HG03520 (cell line): ENCODE measurements around the gene PPFIA1.
A peak's percentile ranks its signal among the peaks of the same experiment; 100 is the strongest.

Experiments used
- ATAC-seq: cut with Tn5 transposase; IDR thresholded peaks from one replicate; pipeline ENCODE4 v1.9.1; 2021; ENCODE audit warnings: mild to moderate bottlenecking, moderate library complexity; ENCODE audit not compliant: unreplicated experiment

The PPFIA1 gene

GRCh38 chr11:70270104-70270876, at the start of gene PPFIA1:
Gene PPFIA1, plus strand, starts transcription at chr11:70270690. Its CDS starts 1,483 bp downstream, at chr11:70272173.
- peak; percentile 91 for ATAC-seq

DNA sequence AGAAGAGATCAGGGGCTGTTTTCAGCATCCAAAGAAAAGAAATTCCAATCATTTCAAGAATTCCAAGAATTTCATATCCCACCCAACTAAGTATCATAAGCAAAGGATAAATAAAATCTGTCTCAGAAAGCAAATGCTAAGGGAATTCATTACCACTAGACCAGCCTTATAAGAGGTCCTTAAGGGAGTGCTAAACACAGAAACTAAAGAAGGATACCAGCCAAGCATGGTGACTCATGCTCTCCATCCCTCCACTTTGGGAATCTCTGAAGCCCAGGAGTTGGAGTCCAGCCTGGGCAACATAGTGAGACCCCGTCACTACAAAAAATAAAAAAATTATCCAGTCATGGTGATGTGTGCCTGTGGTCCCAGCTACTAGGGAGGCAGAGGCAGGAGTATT, 49.6 kb upstream of the PPFIA1 start:
- ATAC-seq: no peak

GRCh38 chr11:70225681-70226177, 44.8 kb upstream of the PPFIA1 start:
- ATAC-seq: no peak

DNA sequence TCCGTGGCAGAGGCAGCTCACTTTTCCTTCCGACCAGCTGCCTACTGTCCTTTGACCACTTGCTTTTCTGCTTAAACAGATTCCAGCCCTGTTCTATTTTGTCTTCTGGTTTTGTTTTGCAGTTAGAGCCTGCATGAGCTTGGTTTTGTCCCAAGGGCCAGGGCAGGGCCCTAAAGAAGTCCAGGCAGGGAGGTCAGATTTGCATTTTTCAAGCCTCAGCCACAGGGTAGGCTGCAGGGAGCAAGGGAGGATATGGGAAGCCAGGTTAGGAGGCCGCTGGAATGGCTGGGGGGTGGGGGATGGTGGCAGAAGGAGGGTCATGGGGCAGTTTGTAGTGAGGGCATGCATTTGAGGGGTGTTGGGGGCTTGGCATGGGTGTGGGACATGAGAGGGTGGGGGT, 44.3 kb upstream of the PPFIA1 start:
- ATAC-seq: no peak

DNA sequence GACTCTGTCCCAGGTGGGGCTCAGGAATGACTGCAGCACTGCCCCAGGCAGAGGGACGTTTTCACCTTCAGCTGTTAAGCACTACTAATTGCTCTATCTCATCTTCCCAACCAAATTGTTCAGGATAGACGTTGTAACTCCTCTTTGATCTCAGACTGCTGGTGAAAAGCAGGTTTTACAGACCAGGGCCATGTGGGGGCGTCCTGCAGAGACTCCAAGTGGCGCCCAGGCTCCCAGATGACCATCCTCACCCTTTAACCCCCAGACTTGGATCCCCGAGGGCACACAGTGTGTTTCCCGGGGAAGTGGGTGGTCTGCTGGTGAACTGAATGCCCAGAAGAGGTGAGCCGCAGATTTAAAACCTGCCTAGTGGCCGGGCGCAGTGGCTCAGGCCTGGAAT, 43.5 kb upstream of the PPFIA1 start:
- no peak for ATAC-seq

DNA sequence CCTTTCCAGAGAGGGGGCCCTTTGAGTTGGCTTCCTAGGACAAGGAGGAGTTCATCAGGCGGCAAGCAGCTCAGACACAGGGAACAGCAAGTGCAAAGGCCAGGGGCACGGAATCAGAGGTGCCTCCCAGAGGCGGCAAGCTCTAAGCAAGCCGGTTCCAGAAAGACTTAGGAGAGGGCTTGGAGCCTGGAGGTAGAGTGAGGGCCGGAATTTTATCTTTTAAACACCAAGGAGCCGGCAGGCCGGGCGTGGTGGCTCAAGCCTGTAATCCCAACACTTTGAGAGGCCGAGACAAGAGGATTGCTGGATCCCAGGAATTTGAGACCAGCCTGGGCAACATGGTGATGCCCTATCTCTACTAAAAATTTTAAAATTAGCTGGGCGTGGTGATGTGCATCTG, 40.8 kb upstream of the PPFIA1 start:
- no peak for ATAC-seq

GRCh38 chr11:70230151-70230839, 40.2 kb upstream of the PPFIA1 start:
- ATAC-seq: no peak

DNA sequence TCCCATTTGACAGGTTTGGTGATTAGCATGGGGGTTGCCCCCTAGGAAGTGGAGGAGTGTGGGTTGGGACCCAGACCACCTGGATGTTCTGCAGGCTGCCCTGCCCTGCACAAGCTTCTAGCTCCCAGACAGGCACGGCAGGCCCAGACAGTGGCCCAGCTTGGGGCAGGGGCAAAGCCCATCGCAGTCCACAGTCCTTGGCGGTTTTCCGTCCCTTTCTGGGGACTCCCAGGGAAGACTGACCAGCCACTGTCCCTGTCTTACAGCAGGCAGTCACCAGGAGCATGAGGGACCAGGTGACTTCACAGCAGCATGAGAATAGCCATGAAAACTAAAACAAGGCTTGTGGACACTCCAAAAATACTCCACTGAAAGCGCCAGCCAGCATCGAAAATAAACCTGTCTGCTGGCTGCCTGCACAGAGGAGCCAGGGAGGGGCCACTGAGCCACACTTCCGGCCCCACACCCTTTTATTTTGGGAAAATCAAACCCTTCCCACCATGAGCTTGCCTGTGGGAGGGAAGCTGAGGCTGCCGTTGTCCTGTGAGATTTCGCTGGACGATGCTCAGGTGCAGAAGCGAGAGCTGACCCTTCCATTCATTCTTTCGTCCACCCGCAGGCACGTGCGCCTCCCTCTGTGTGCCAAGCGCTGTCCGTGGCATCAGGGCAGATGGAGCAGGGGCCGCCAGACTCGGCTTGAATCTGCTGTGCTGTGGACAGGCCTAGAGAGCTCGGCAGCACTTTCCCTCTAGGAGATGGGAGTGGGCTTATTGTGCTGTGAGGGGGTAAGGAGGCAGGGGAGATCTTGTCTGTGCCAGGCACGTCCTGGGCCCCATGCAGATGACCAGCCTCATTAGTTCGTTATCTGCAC, 39.4 kb upstream of the PPFIA1 start:
- ATAC-seq: no peak

- ATAC-seq: no peak
Observed at GRCh38 chr11:70233034-70233433, 37.5 kb upstream of the PPFIA1 start.

DNA sequence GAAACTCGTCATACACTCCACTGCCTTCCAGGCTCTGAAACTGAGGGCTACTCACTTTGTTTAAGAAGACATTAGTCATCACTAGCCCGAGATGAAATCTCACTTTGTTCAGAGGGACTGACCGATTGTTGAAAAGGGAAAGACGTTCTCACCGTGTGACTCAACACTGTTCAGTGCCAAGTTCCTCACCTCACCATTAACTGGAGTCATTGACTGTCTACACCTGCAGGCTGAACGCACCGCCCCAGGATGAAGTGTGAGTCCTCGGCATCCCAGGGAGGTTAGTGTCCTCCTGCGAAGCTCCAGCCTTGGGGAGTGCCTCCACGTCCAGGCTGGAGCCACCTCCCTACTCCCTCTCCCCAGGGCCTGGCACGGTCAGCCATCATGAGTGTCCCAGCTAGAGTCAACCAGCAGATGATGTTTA, 37.0 kb upstream of the PPFIA1 start:
- ATAC-seq: no peak

DNA sequence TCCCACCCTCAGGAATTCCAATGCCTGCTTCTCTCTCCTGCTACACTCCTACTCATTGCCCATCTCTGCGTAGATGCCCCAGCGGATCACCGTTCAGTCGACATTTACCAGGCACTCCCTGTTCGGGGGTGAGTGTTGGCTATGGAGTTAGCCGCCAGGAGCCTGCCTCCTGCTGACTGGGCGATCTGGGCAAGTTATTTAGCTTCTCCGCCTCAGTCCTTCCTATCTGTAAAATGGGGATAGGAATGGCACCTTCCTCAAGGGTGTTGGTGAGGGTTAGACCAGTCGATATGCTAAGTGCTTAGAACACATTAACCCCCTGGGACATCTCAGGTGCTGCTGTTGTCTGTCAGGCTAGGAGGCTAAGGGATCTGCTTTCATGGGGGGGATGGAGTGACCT, 36.5 kb upstream of the PPFIA1 start:
- ATAC-seq: no peak

- no peak for ATAC-seq
Observed at GRCh38 chr11:70240337-70240736, 30.2 kb upstream of the PPFIA1 start.

DNA sequence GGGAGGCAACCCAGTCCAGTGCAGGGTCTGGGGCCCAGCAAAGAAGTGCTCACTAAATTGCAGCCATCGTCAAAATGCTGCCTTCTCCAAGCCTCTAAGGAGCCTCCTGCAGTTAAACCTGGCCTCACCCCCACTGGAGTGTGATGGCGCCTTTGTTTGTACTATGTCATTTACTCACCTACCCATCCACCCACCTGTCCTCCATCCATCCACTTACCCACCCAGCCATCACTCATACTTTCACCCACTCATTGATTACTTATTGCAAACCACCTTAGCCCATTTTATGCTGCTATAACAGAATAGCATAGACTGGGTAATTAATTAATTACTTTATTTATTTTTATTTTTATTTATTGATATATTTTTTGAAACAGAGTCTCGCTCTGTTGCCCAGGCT, 28.8 kb upstream of the PPFIA1 start:
- no peak for ATAC-seq

GRCh38 chr11:70242885-70243284, 27.6 kb upstream of the PPFIA1 start:
- ATAC-seq: no peak

DNA sequence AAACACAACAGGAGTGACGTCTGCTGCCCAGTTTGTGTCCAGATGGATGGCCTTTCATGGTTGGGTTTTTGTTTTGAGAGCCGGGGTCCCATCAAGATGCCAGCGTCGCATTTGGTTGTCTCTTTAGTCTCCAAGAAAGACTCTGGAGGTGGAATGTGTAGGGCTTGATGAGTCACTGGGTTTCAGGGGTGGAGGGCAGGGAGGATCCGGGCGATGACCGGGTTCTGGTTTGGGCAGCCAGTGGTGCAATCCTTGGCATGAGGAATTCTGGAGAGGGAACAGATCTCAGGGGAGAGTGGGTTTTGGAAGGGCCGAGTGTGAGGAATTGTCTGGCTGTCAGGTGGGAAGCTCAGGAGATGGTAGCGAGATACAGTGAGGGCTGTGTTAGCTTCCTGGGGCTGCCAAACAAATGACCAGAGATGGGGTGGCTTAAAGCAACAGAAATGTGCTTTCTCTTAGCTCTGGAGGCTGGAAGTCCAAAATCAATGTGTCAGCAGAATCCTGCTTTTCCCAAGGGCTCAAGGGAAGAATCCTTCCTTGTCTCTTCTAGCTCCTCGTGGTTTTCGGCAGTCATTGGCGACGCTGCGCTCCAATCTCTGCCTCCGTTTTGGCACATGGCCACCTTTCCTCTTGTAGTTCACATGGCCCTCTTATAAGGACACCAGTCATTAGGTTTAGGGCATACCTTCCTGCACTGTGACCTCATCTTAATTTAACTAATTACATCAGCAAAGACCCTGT, 26.4 kb upstream of the PPFIA1 start:
- ATAC-seq: no peak

GRCh38 chr11:70244698-70245097, 25.8 kb upstream of the PPFIA1 start:
- no peak for ATAC-seq

DNA sequence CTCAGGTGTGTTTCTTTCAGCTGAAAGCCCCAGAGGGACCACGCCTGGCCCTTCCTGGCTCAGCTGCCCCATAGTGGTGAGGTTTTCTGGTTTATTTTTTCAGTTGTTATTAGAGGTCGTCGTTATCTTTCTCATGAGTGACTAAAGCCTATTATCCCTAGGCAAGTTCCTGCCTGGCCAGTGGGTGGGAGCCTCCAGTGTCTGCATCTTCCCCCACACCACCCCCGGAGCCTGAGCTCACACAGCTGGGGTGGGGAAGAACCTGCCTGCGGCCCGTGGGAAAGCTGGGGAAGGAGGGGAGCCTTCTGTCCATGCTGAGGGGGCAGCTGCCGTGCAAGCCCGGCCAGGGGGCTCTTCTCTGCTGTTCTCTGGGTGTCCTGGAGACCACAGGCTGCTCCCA, 24.3 kb upstream of the PPFIA1 start:
- no peak for ATAC-seq

DNA sequence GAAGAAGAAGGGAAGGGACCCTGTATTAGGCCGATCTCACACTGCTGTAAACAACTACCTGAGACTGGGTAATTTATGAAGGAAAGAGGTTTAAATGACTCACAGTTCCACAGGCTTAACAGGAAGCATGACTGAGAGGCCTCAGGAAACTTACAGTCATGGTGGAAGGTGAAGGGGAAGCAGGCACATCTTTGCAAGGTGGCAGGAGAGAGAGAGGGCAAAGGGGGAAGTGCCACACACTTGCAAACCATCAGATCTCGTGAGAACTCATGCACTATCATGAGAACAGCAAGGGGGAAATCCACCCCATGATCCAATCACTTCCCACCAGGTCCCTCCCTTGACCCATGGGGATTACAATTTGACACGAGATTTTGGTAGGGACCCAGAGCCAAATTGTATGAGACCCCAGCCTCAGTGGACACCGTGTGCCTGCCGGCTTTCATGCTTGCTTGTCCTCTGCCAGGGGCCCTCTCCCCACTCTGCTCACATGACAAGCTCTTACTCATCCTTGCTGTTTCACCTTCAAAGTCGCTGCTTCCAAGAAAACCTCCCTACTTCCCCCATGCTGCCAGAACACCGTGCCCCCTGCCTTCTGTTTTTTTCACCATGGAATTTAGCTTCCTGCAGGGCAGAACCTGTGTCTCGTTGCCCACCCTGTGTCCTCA, 23.3 kb upstream of the PPFIA1 start:
- no peak for ATAC-seq

DNA sequence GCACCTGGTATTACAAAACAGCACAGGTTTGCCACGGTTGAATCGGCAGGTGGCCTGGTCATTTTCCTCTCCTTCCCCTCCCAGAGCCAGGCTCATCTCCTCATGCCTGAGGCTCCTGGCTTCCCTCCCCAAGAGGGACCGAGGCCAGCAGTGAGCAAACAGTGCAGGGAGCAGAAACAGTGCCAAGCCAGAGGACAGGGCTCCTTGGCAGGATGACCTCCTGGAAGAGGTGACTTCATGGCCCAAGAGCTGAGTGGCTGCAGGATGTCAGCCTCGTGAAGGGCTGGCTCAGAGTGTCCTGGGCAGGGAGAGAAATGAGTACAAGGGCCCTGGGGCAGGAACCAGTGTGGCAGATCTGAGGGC, 22.8 kb upstream of the PPFIA1 start:
- ATAC-seq: no peak
